HepG2 (cell line): Measurements from ENCODE around the gene EGFR. TPM values are rescaled to one million over a fixed set of nuclear protein-coding genes. Genes with fewer than 3 reads are reported as not detected.

Experiments
- BCLAF1 ChIP-seq: fragments of 450-650 bp; IDR thresholded peaks from 2 replicates; pipeline ENCODE4 v1.6.1; 2017; ENCODE audit warnings: mild to moderate bottlenecking
- CHD2 ChIP-seq: IDR thresholded peaks from 2 replicates; pipeline ENCODE4 v1.6.1; 2011; ENCODE audit warnings: low read depth, low read length, improper control_type of control experiment
- E2F1 ChIP-seq: sonication (generic); formaldehyde crosslinking; IDR thresholded peaks from 2 replicates; pipeline ENCODE4 v1.5.0; 2020; ENCODE audit warnings: missing genetic modification reagents
- HNF1B ChIP-seq: sonication (generic); formaldehyde crosslinking; IDR thresholded peaks from 2 replicates; pipeline ENCODE4 v1.5.1; 2020; ENCODE audit warnings: mild to moderate bottlenecking, moderate library complexity, missing genetic modification reagents
- MEIS1 ChIP-seq: sonication (generic); formaldehyde crosslinking; IDR thresholded peaks from 2 replicates; pipeline ENCODE4 v1.9.0; 2021; ENCODE audit warnings: mild to moderate bottlenecking, missing genetic modification reagents, moderate library complexity, borderline replicate concordance
- TAF15 ChIP-seq: fragments of 200-400 bp; formaldehyde crosslinking; IDR thresholded peaks from one replicate; pipeline ENCODE4 v1.6.1; 2018; ENCODE audit warnings: mild to moderate bottlenecking, low read depth, low read length; ENCODE audit not compliant: poor library complexity, severe bottlenecking
- ZBED4 ChIP-seq: sonication (generic); formaldehyde crosslinking; IDR thresholded peaks from 2 replicates; pipeline ENCODE4 v1.4.0; 2020; ENCODE audit warnings: missing genetic modification reagents, borderline replicate concordance
- ZNF350 ChIP-seq: sonication (generic); formaldehyde crosslinking; IDR thresholded peaks from 2 replicates; pipeline ENCODE4 v1.4.0; 2020; ENCODE audit warnings: mild to moderate bottlenecking, low read depth, missing genetic modification reagents, borderline replicate concordance
- ZNF660 ChIP-seq: sonication (generic); formaldehyde crosslinking; IDR thresholded peaks from 2 replicates; pipeline ENCODE4 v1.5.1; 2020; ENCODE audit warnings: mild to moderate bottlenecking, low read depth, missing genetic modification reagents, borderline replicate concordance
- ZSCAN20 ChIP-seq: sonication (generic); formaldehyde crosslinking; IDR thresholded peaks from 2 replicates; pipeline ENCODE4 v1.4.0; 2020; ENCODE audit warnings: missing genetic modification reagents, mild to moderate bottlenecking, borderline replicate concordance
- polyA plus RNA-seq, 8 experiments: library from polyadenylated mRNA; depleted of rRNA in 3 of 8; stranded (reverse) in 7 of 8; unstranded in 1 of 8; fragments of >200 nt; fragmentation: Illumina TruSeq in 4 of 8; extraction: Trizol in 4 of 8; gene quantifications; 2 replicates each; pipeline versions ENCODE4 v1.2.1 to v1.2.3, GENCODE V29; 2011 to 2016; ENCODE audit warnings: low read depth in 4 of 8, missing spikeins in 1 of 8, mixed read lengths in 1 of 8; ENCODE audit not compliant: insufficient read depth in 1 of 8
- total RNA-seq, 5 experiments: library from RNA; depleted of rRNA; stranded (reverse); fragments of >200 nt; fragmentation: Illumina TruSeq; extraction: Trizol; gene quantifications; 2 replicates each; pipeline ENCODE4 v1.2.3, GENCODE V29; 2016; ENCODE audit warnings: low read depth in 1 of 5

EGFR gene
- total and polyA plus RNA-seq, 2 of the 13 experiments (the other 11 are each of a cell fraction or from before 2014, with no cell fraction given) = 7.0 to 10.0 TPM

- no peak for TF ChIP-seq BCLAF1
- no peak for TF ChIP-seq ZNF660 (CRISPR knock-in tag)
- TF ChIP-seq ZBED4 (CRISPR knock-in tag) = no peak
- no peak for TF ChIP-seq ZNF350 (CRISPR knock-in tag)
- no peak for TF ChIP-seq TAF15
- TF ChIP-seq HNF1B (CRISPR knock-in tag) = no peak
- no peak for TF ChIP-seq ZSCAN20 (CRISPR knock-in tag)
- no peak for TF ChIP-seq E2F1 (CRISPR knock-in tag)
- TF ChIP-seq MEIS1 (CRISPR knock-in tag) = no peak
- TF ChIP-seq CHD2 = no peak
- TF ChIP-seq, all 625 proteins: peak for 0
These were observed 191.4 kb downstream of the EGFR start (continued) for GRCh38 chr7:55210176-55210575.
